B cell (primary cell): ENCODE data around the gene ZDHHC4. TPM values are rescaled to one million over a fixed set of nuclear protein-coding genes. Genes with fewer than 3 reads are reported as not detected.

Source experiments
- ATAC-seq: fragments of 200-7000 bp; cut with Tn5 transposase; one replicate; pipeline ENCODE4 v1.10.0; 2021; ENCODE audit warnings: low read depth, mild to moderate bottlenecking, moderate number of reproducible peaks, moderate library complexity
- CTCF ChIA-PET: fragments of 350-600 bp; sonication (Branson Sonifier 250); formaldehyde crosslinking; loops from one replicate; lab custom pipeline; 2021; ENCODE audit warnings: antibody characterized with exemption, inconsistent platforms; lab: Charles Lee
- POLR2A ChIA-PET: fragments of 350-600 bp; sonication (Branson Sonifier 250); formaldehyde crosslinking; loops from one replicate; lab custom pipeline; 2021; ENCODE audit warnings: antibody characterized with exemption; lab: Charles Lee
- DNase-seq: peaks from one replicate; pipeline ENCODE4 v3.0.0; 2013
- H2AFZ ChIP-seq: 2 replicates; pipeline ENCODE4 v1.6.1; 2012; ENCODE audit warnings: mild to moderate bottlenecking, low read depth, low read length; ENCODE audit not compliant: insufficient read depth, poor library complexity, severe bottlenecking
- H3K27ac ChIP-seq, 2 donors: 1 replicate in 1 of 2; 2 replicates in 1 of 2; pipeline ENCODE4 v1.5.1; 2012 to 2013; ENCODE audit warnings: low read length in 2 of 2, mild to moderate bottlenecking in 2 of 2, moderate library complexity in 1 of 2
- H3K27me3 ChIP-seq, 4 experiments: fragments of 200-600 bp in 1 of 4; sonication (generic) in 1 of 4; replicated peaks in 1 of 4; 1 replicate in 2 of 4; 2 replicates in 2 of 4; pipeline versions ENCODE4 v1.6.1 to v1.7.0; 2013 to 2016; ENCODE audit warnings: low read length in 3 of 4, mild to moderate bottlenecking in 2 of 4, mixed read lengths in 1 of 4, moderate library complexity in 1 of 4; ENCODE audit not compliant: insufficient read depth in 4 of 4, control insufficient read depth in 3 of 4; ENCODE audit errors: control extremely low read depth in 1 of 4
- H3K36me3 ChIP-seq, 2 experiments: replicated peaks in 1 of 2; 1 replicate in 1 of 2; 2 replicates in 1 of 2; pipeline versions ENCODE4 v1.6.1 to v1.7.1; 2013; ENCODE audit warnings: low read length in 1 of 2; ENCODE audit not compliant: insufficient read depth in 2 of 2, control insufficient read depth in 1 of 2; ENCODE audit errors: control extremely low read depth in 1 of 2, extremely low read depth in 1 of 2
- H3K4me1 ChIP-seq, 2 donors: fragments of 200-600 bp in 1 of 2; sonication (generic) in 1 of 2; 1 replicate in 1 of 2; 2 replicates in 1 of 2; pipeline versions ENCODE4 v1.5.1 to v1.6.1; 2013 to 2017; ENCODE audit warnings: low read length in 2 of 2; ENCODE audit not compliant: control insufficient read depth in 2 of 2, insufficient read depth in 2 of 2
- H3K4me2 ChIP-seq: replicated peaks from 2 replicates; pipeline ENCODE3; 2012; ENCODE audit warnings: mild to moderate bottlenecking, low read depth, low read length; ENCODE audit not compliant: poor library complexity, severe bottlenecking
- H3K4me3 ChIP-seq, 5 experiments: fragments of 200-600 bp in 1 of 5; sonication (generic) in 1 of 5; 1 replicate in 3 of 5; 2 replicates in 2 of 5; pipeline versions ENCODE4 v1.5.1 to v1.7.0; 2011 to 2016; ENCODE audit warnings: low read length in 4 of 5, mild to moderate bottlenecking in 4 of 5, low read depth in 2 of 5, control low read depth in 1 of 5, moderate library complexity in 1 of 5; ENCODE audit not compliant: insufficient read depth in 1 of 5; ENCODE audit errors: control extremely low read depth in 1 of 5, extremely low read depth in 1 of 5
- H3K79me2 ChIP-seq: fragments of 200-600 bp; sonication (generic); one replicate; pipeline ENCODE4 v1.6.0; 2016; ENCODE audit warnings: low read length; ENCODE audit not compliant: control insufficient read depth, insufficient read depth
- H3K9ac ChIP-seq: fragments of 200-600 bp; sonication (generic); 2 replicates; pipeline ENCODE4 v1.6.1; 2017; ENCODE audit warnings: mild to moderate bottlenecking, low read length, moderate library complexity
- H3K9me3 ChIP-seq, 3 donors: one replicate each; pipeline versions ENCODE4 v1.6.1 to v1.7.1; 2013; ENCODE audit warnings: low read length in 2 of 3; ENCODE audit not compliant: control insufficient read depth in 2 of 3, insufficient read depth in 1 of 3; ENCODE audit errors: control extremely low read depth in 1 of 3
- H4K20me1 ChIP-seq: 2 replicates; pipeline ENCODE4 v1.6.0; 2012; ENCODE audit warnings: mild to moderate bottlenecking, low read length; ENCODE audit not compliant: insufficient read depth, control insufficient read depth, poor library complexity, severe bottlenecking
- H3K27ac Mint-ChIP-seq: one replicate; pipeline ENCODE4 v1.8.0; 2021; ENCODE audit warnings: mixed read lengths
- H3K27me3 Mint-ChIP-seq: one replicate; pipeline ENCODE4 v1.8.0; 2021; ENCODE audit warnings: mixed read lengths
- H3K4me1 Mint-ChIP-seq: one replicate; pipeline ENCODE4 v1.8.0; 2021; ENCODE audit warnings: mixed read lengths
- H3K4me3 Mint-ChIP-seq: one replicate; pipeline ENCODE4 v1.8.0; 2021; ENCODE audit warnings: mixed read lengths
- H3K9me3 Mint-ChIP-seq: one replicate; pipeline ENCODE4 v1.8.0; 2022; ENCODE audit warnings: mixed read lengths; ENCODE audit not compliant: insufficient read depth
- CTCF ChIP-seq: fragments of 200-600 bp; IDR thresholded peaks from one replicate; pipeline ENCODE4 v1.8.0; 2022; ENCODE audit warnings: antibody characterized with exemption, mild to moderate bottlenecking
- EZH2 ChIP-seq: IDR thresholded peaks from 2 replicates; pipeline ENCODE4 v1.6.1; 2012; ENCODE audit warnings: borderline replicate concordance, low read depth, mild to moderate bottlenecking, moderate library complexity, low read length; ENCODE audit not compliant: insufficient read depth, poor library complexity, severe bottlenecking
- WGBS: methylation state at CpG from one replicate; pipeline ENCODE4 v1.1.5; 2013; ENCODE audit warnings: missing lambda C conversion rate; ENCODE audit not compliant: insufficient coverage; 5-methylcytosine and 5-hydroxymethylcytosine counted together
- intact Hi-C: fragments of 100-400 bp; cut with micrococcal nuclease; formaldehyde crosslinking; loops from one replicate; pipeline ENCODE4 v1.10.0; 2022
- polyA plus RNA-seq: library from polyadenylated mRNA; depleted of rRNA; stranded (reverse); fragments of >200 nt; gene quantifications from 2 replicates; pipeline ENCODE4 v1.2.3, GENCODE V29; 2012
- total RNA-seq, 2 donors: library from RNA; stranded (reverse); fragments of 120-200 nt in 1 of 2; gene quantifications; 1 replicate in 1 of 2; 2 replicates in 1 of 2; pipeline versions ENCODE4 v1.2.3 to v1.2.4, GENCODE V29; 2013 to 2022

ZDHHC4 gene
- total and polyA plus RNA-seq, 2 donors (not counting 1 experiment from before 2014, with no cell fraction given): 38.5 to 42.0 TPM

GRCh38 chr7:6618621-6619020 is 41.4 kb downstream of the ZDHHC4 start:
- Histone ChIP-seq H4K20me1 (no peaks in the 10 kb centered on the region), H3K4me2 (no peak overlapping the region), H2AFZ (no peak overlapping the region), H3K4me1 (peaks cover 20 to 45% of the 10 kb centered on the region in 2 donors), H3K4me3 (no peak overlapping the region), H3K79me2 (no peaks in the 10 kb centered on the region), H3K9ac (no peak overlapping the region), H3K27ac (no peak overlapping the region), H3K36me3 (no peaks in the 10 kb centered on the region), H3K27me3 (peaks cover 0 to 9% (median 3%) of the 10 kb centered on the region in 4 experiments), H3K9me3 (peaks cover 0 to 7% (median 0%) of the 10 kb centered on the region in 3 donors)
- no peak for TF ChIP-seq CTCF
- Mint-ChIP-seq H3K27ac (no peak overlapping the region), H3K9me3 (no peaks in the 10 kb centered on the region), H3K4me3 (no peak overlapping the region), H3K27me3 (no peaks in the 10 kb centered on the region), H3K4me1 (peaks cover 35% of the 10 kb centered on the region)
- intact Hi-C loops: no loop called here
- POLR2A ChIA-PET: no interaction called here
- no peak for ATAC-seq
- CTCF ChIA-PET: no interaction called here
- no peak for DNase-seq
- WGBS: 20% methylated on average over 1 of the region's 4 CpGs

- Mint-ChIP-seq H3K27ac (no peak overlapping the region), H3K4me1 (peaks cover 40% of the 10 kb centered on the region), H3K9me3 (no peaks in the 10 kb centered on the region), H3K4me3 (no peak overlapping the region), H3K27me3 (no peaks in the 10 kb centered on the region)
- no peak overlapping the region for H3K4me3 ChIP-seq
- no peaks in the 10 kb centered on the region for H3K36me3 ChIP-seq
- peaks cover 0 to 7% (median 0%) of the 10 kb centered on the region in 3 donors for H3K9me3 ChIP-seq
- ChIA-PET CTCF (no interaction called here), POLR2A (interaction anchor here (0.6 kb wide), 1 partner anchor 15 kb away, joined by 5 read pairs; no protein-coding TSS in a partner anchor)
- no peaks in the 10 kb centered on the region for H3K79me2 ChIP-seq
- no peak for DNase-seq
- H3K9ac ChIP-seq: no peak overlapping the region
- 83% methylated on average over 1 of the region's 3 CpGs for WGBS
- H3K4me2 ChIP-seq: no peak overlapping the region
- no peak overlapping the region for H2AFZ ChIP-seq
- no peaks in the 10 kb centered on the region for H4K20me1 ChIP-seq
- H3K27ac ChIP-seq: no peak overlapping the region
- no peak for ATAC-seq
- TF ChIP-seq CTCF: no peak
- TF ChIP-seq EZH2: no peak
- intact Hi-C loops: no loop called here
- H3K4me1 ChIP-seq: peaks cover 28 to 54% of the 10 kb centered on the region in 2 donors
- H3K27me3 ChIP-seq: peaks cover 0 to 4% (median 0%) of the 10 kb centered on the region in 4 experiments
Observed at GRCh38 chr7:6619961-6620360, 42.7 kb downstream of the ZDHHC4 start.
